Suppressor macrophage treated with lipopolysaccharide for 1 hour (primary cell): ENCODE results near the gene GRK1.
A peak's percentile ranks its signal among the peaks of the same experiment; 100 is the strongest.

Source experiments
- DNase-seq, 3 donors: peaks; one replicate each; pipeline ENCODE4 v3.0.0-alpha.2; 2020 to 2022

The GRK1 gene

GRCh38 chr13:113633485-113633873 lies 33.5 kb upstream of the GRK1 start:
- no peak for DNase-seq

- no peak for DNase-seq
Observed at GRCh38 chr13:113634279-113635047, 32.6 kb upstream of the GRK1 start.

GRCh38 chr13:113635048-113635420 lies 32.0 kb upstream of the GRK1 start:
- no peak for DNase-seq

GRCh38 chr13:113635709-113636108 lies 31.3 kb upstream of the GRK1 start:
- DNase-seq: no peak

GRCh38 chr13:113636266-113636963 lies 30.6 kb upstream of the GRK1 start:
- DNase-seq: no peak

GRCh38 chr13:113637262-113638160 lies 29.5 kb upstream of the GRK1 start:
- no peak for DNase-seq

- no peak for DNase-seq
Observed at GRCh38 chr13:113638173-113638746, 28.8 kb upstream of the GRK1 start.

- DNase-seq: no peak
Observed at GRCh38 chr13:113638806-113639205, 28.2 kb upstream of the GRK1 start.

GRCh38 chr13:113639616-113640262 lies 27.3 kb upstream of the GRK1 start:
- no peak for DNase-seq

- no peak for DNase-seq
Observed at GRCh38 chr13:113641426-113641825, 25.6 kb upstream of the GRK1 start.

GRCh38 chr13:113642563-113642962 lies 24.5 kb upstream of the GRK1 start:
- no peak for DNase-seq

GRCh38 chr13:113643593-113643992 lies 23.4 kb upstream of the GRK1 start:
- no peak for DNase-seq

- DNase-seq: no peak
Observed at GRCh38 chr13:113644800-113645199, 22.2 kb upstream of the GRK1 start.

- DNase-seq: no peak
Observed at GRCh38 chr13:113645329-113645728, 21.7 kb upstream of the GRK1 start.

GRCh38 chr13:113646376-113646775 lies 20.6 kb upstream of the GRK1 start:
- DNase-seq: no peak

GRCh38 chr13:113646921-113647340 lies 20.1 kb upstream of the GRK1 start:
- no peak for DNase-seq

GRCh38 chr13:113647351-113648215 lies 19.4 kb upstream of the GRK1 start:
- peak; percentile 22 to 65 (median 25) for DNase-seq

GRCh38 chr13:113648216-113648610 lies 18.8 kb upstream of the GRK1 start:
- DNase-seq: no peak

- DNase-seq: no peak
Observed at GRCh38 chr13:113649212-113649611, 17.8 kb upstream of the GRK1 start.

GRCh38 chr13:113650275-113650674 lies 16.7 kb upstream of the GRK1 start:
- no peak for DNase-seq

- DNase-seq: no peak
Observed at GRCh38 chr13:113650731-113651148, 16.3 kb upstream of the GRK1 start.
